IMR-90 (cell line): ENCODE measurements around the gene ZNRF3. TPM values are rescaled to one million over a fixed set of nuclear protein-coding genes. Genes with fewer than 3 reads are reported as not detected.

Experiments
- ATAC-seq: fragments of 200-7000 bp; cut with Tn5 transposase; 2 replicates; pipeline ENCODE4 v1.9.1; 2020; ENCODE audit warnings: low read depth, mild to moderate bottlenecking, moderate library complexity
- BruUV-seq: library from RNA; stranded (reverse); fragments of 400-500 nt; replicated peaks from 2 replicates; lab custom pipeline; 2021; lab: Mats Ljungman, UMichigan
- CTCF ChIA-PET: fragments of 300-600 bp; formaldehyde crosslinking; extraction: SDS; loops from one replicate; lab custom pipeline; 2021; ENCODE audit warnings: antibody characterized with exemption; lab: Yijun Ruan, JAX
- POLR2A ChIA-PET: fragments of 300-600 bp; sonication (Branson Sonifier 250); formaldehyde crosslinking; loops from one replicate; lab custom pipeline; 2022; ENCODE audit warnings: antibody characterized with exemption; ENCODE audit not compliant: unreplicated experiment; lab: Charles Lee
- DNase-seq: peaks from one replicate; pipeline ENCODE4 v3.0.0; 2013
- H2AFZ ChIP-seq: replicated peaks from 2 replicates; pipeline ENCODE3; 2013; ENCODE audit warnings: low read length, mild to moderate bottlenecking; ENCODE audit not compliant: poor library complexity
- H2AK5ac ChIP-seq: 2 replicates; pipeline ENCODE4 v1.6.1; 2013; ENCODE audit warnings: low read depth, low read length, inconsistent platforms
- H2AK9ac ChIP-seq: replicated peaks from 2 replicates; pipeline ENCODE3; 2013; ENCODE audit warnings: mild to moderate bottlenecking, low read depth, low read length, moderate library complexity; ENCODE audit not compliant: poor library complexity
- H2BK120ac ChIP-seq: 2 replicates; pipeline ENCODE4 v1.6.1; 2013; ENCODE audit warnings: low read depth, low read length, inconsistent platforms
- H2BK15ac ChIP-seq: 3 replicates; pipeline ENCODE4 v1.6.1; 2013; ENCODE audit warnings: low read depth, low read length, inconsistent platforms
- H2BK20ac ChIP-seq: 2 replicates; pipeline ENCODE4 v1.6.1; 2013; ENCODE audit warnings: low read depth, mild to moderate bottlenecking, inconsistent platforms, low read length, moderate library complexity
- H2BK5ac ChIP-seq: 2 replicates; pipeline ENCODE4 v1.6.1; 2013; ENCODE audit warnings: mild to moderate bottlenecking, low read depth, low read length, inconsistent platforms; ENCODE audit not compliant: poor library complexity, severe bottlenecking
- H3K14ac ChIP-seq: replicated peaks from 2 replicates; pipeline ENCODE4 v1.6.1; 2013; ENCODE audit warnings: low read depth, low read length, inconsistent platforms
- H3K18ac ChIP-seq: 2 replicates; pipeline ENCODE4 v1.6.1; 2013; ENCODE audit warnings: low read depth, low read length, control low read depth
- H3K23ac ChIP-seq: 2 replicates; pipeline ENCODE4 v1.6.1; 2013; ENCODE audit warnings: low read depth, low read length, inconsistent platforms
- H3K27ac ChIP-seq: 2 replicates; pipeline ENCODE4 v1.5.1; 2013; ENCODE audit warnings: mild to moderate bottlenecking, control low read depth, low read length; ENCODE audit not compliant: insufficient read depth
- H3K27me3 ChIP-seq: 2 replicates; pipeline ENCODE4 v1.6.1; 2013; ENCODE audit warnings: low read length; ENCODE audit not compliant: control insufficient read depth, insufficient read depth
- H3K36me3 ChIP-seq: 2 replicates; pipeline ENCODE4 v1.6.1; 2013; ENCODE audit warnings: low read length, mixed read lengths; ENCODE audit not compliant: control insufficient read depth, insufficient read depth
- H3K4ac ChIP-seq: 2 replicates; pipeline ENCODE4 v1.6.1; 2013; ENCODE audit warnings: low read depth, low read length, inconsistent platforms
- H3K4me1 ChIP-seq: 2 replicates; pipeline ENCODE4 v1.6.1; 2013; ENCODE audit warnings: low read length, mixed read lengths; ENCODE audit not compliant: control insufficient read depth, insufficient read depth
- H3K4me2 ChIP-seq: 2 replicates; pipeline ENCODE4 v1.6.1; 2013; ENCODE audit warnings: low read depth, mild to moderate bottlenecking, control low read depth, low read length, moderate library complexity
- H3K4me3 ChIP-seq: 2 replicates; pipeline ENCODE4 v1.5.1; 2013; ENCODE audit warnings: low read depth, mild to moderate bottlenecking, control low read depth, low read length, moderate library complexity; ENCODE audit not compliant: insufficient read depth
- H3K56ac ChIP-seq: 2 replicates; pipeline ENCODE4 v1.6.1; 2013; ENCODE audit warnings: low read length, inconsistent platforms; ENCODE audit not compliant: insufficient read depth; ENCODE audit errors: extremely low read depth
- H3K79me1 ChIP-seq, 2 experiments: 2 replicates each; pipeline ENCODE4 v1.6.1; 2013; ENCODE audit warnings: low read length in 2 of 2, inconsistent platforms in 1 of 2, low read depth in 1 of 2
- H3K9ac ChIP-seq: 2 replicates; pipeline ENCODE4 v1.6.1; 2013; ENCODE audit warnings: low read depth, low read length, control low read depth
- H3K9me1 ChIP-seq: 2 replicates; pipeline ENCODE4 v1.6.1; 2013; ENCODE audit warnings: low read length, inconsistent platforms; ENCODE audit not compliant: insufficient read depth
- H3K9me3 ChIP-seq: 2 replicates; pipeline ENCODE4 v1.6.1; 2013; ENCODE audit warnings: low read length; ENCODE audit not compliant: control insufficient read depth, insufficient read depth
- H4K20me1 ChIP-seq: 2 replicates; pipeline ENCODE4 v1.6.1; 2013; ENCODE audit warnings: low read length, inconsistent platforms; ENCODE audit not compliant: insufficient read depth
- H4K5ac ChIP-seq: 2 replicates; pipeline ENCODE4 v1.6.1; 2013; ENCODE audit warnings: mild to moderate bottlenecking, low read depth, low read length, control low read depth
- H4K8ac ChIP-seq, 2 experiments: 2 replicates each; pipeline ENCODE4 v1.6.1; 2013; ENCODE audit warnings: low read depth in 2 of 2, low read length in 2 of 2, control low read depth in 1 of 2, inconsistent platforms in 1 of 2
- H4K91ac ChIP-seq: 2 replicates; pipeline ENCODE4 v1.6.1; 2013; ENCODE audit warnings: low read depth, low read length, inconsistent platforms; ENCODE audit not compliant: insufficient read depth
- BHLHE40 ChIP-seq: fragments of 150-350 bp; IDR thresholded peaks from 2 replicates; pipeline ENCODE4 v1.6.1; 2016; ENCODE audit warnings: mild to moderate bottlenecking, low read depth, low read length
- CEBPB ChIP-seq: IDR thresholded peaks from 2 replicates; pipeline ENCODE4 v1.6.1; 2012; ENCODE audit warnings: low read depth, low read length, improper control_type of control experiment
- CHD1 ChIP-seq: IDR thresholded peaks from 2 replicates; pipeline ENCODE4 v1.6.1; 2012; ENCODE audit warnings: low read depth, low read length, improper control_type of control experiment
- MAFK ChIP-seq: IDR thresholded peaks from 2 replicates; pipeline ENCODE4 v1.6.1; 2012; ENCODE audit warnings: low read depth, low read length, improper control_type of control experiment
- RAD21 ChIP-seq: IDR thresholded peaks from 2 replicates; pipeline ENCODE4 v1.6.1; 2012; ENCODE audit warnings: low read length, improper control_type of control experiment
- RCOR1 ChIP-seq: IDR thresholded peaks from 2 replicates; pipeline ENCODE4 v1.6.1; 2012; ENCODE audit warnings: mild to moderate bottlenecking, low read length, improper control_type of control experiment; ENCODE audit not compliant: insufficient replicate concordance
- RFX5 ChIP-seq: IDR thresholded peaks from 2 replicates; pipeline ENCODE4 v1.8.0; 2012; ENCODE audit warnings: low read depth, mild to moderate bottlenecking, low read length, moderate library complexity
- WGBS, 2 experiments: methylation state at CpG; one replicate each; pipeline versions ENCODE4 v1.1.5 to v1.1.7; 2013; ENCODE audit warnings: missing lambda C conversion rate in 2 of 2; ENCODE audit not compliant: insufficient read length in 1 of 2; ENCODE audit errors: extremely low coverage in 2 of 2; 5-methylcytosine and 5-hydroxymethylcytosine counted together
- dilution Hi-C: fragments of 300-500 bp; cut with HindIII; formaldehyde crosslinking; loops from one replicate; pipeline ENCODE4 v1.14.3; 2018; ENCODE audit warnings: low sequenced_read_pairs; ENCODE audit not compliant: unreplicated experiment
- in situ Hi-C: fragments of 300-500 bp; cut with MboI; formaldehyde crosslinking; loops from 3 replicates; pipeline ENCODE4 v1.14.3; 2019; ENCODE audit warnings: low sequenced_read_pairs, inconsistent platforms, mixed read lengths
- intact Hi-C: fragments of 100-400 bp; cut with micrococcal nuclease; formaldehyde crosslinking; loops from 2 replicates; pipeline ENCODE4 v1.10.0; 2022
- polyA plus RNA-seq, 3 experiments: library from polyadenylated mRNA; depleted of rRNA; stranded (reverse); fragments of >200 nt; gene quantifications; 2 replicates each; pipeline ENCODE4 v1.2.3, GENCODE V29; 2012; ENCODE audit warnings: low replicate concordance in 1 of 3
- total RNA-seq: library from RNA; depleted of rRNA; stranded (reverse); fragments of >200 nt; gene quantifications from 2 replicates; pipeline ENCODE4 v1.2.3, GENCODE V29; 2012

ZNRF3 gene
- total and polyA plus RNA-seq, 2 of the 4 experiments (the other 2 are of a cell fraction), result 1.4 to 2.4 TPM

DNA sequence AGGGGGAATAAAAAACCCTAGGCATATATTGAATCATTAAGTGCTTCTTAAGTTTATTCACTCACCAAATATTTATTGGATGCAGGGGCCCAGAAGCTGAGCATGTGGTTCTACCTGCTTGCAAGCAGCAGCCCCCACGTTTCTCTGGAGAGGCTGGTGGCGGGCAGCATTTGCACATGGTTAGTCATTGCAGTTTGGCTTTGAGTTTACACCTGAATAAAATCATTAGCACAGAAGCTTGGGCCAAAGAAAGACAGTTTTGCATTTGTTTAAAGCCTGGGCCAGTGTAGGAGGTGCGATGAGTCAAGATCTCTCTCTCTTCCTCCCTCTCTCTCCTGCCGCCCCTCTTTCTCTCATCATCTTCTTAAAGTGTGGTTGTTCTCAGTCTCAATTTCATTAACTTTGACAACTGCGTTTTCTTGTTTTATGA, 105.7 kb downstream of the ZNRF3 start:
- no TSS peak for BruUV-seq
- Histone ChIP-seq H3K18ac (no peak overlapping the region), H3K9me3 (peaks cover 4% of the 10 kb centered on the region; the same call in 1 of the 2 replicates), H4K91ac (no peak overlapping the region), H3K36me3 (0 out of 2 replicates have a peak, but pooled peaks cover 1% of the 10 kb centered on the region), H2BK5ac (no peak overlapping the region), H3K4me2 (no peak overlapping the region), H2BK120ac (no peak overlapping the region), H2BK20ac (no peak overlapping the region), H2AK5ac (no peak overlapping the region), H3K27ac (no peak overlapping the region), H4K8ac (no peak overlapping the region), H3K56ac (no peak overlapping the region), H3K9ac (no peak overlapping the region), H3K4me1 (peaks cover 5% of the 10 kb centered on the region; the same call in 1 of the 2 replicates), H2AK9ac (no peak overlapping the region), H2AFZ (no peak overlapping the region), H3K9me1 (peaks cover 3% of the 10 kb centered on the region; the same call in 1 of the 2 replicates), H3K4ac (no peak overlapping the region), H4K20me1 (no peaks in the 10 kb centered on the region), H3K27me3 (no peaks in the 10 kb centered on the region), H3K23ac (no peak overlapping the region), H3K79me1 (no peaks in the 10 kb centered on the region), H4K5ac (no peak overlapping the region), H3K4me3 (no peak overlapping the region), H2BK15ac (no peak overlapping the region), H3K14ac (no peak overlapping the region)
- ATAC-seq (no peak), DNase-seq (no peak)
- TF ChIP-seq BHLHE40, result no peak
- no peak for TF ChIP-seq RFX5
- TF ChIP-seq RAD21, result no peak
- TF ChIP-seq CEBPB, result no peak
- TF ChIP-seq MAFK, result no peak
- no peak for TF ChIP-seq RCOR1
- no peak for TF ChIP-seq CHD1
- intact Hi-C loops (no loop called here), in situ Hi-C loops (no loop called here), dilution Hi-C loops (no loop called here)
- POLR2A ChIA-PET, result interaction anchor here (0.6 kb wide), 1 partner anchor 33 kb away, joined by 3 read pairs; no protein-coding TSS in a partner anchor
- no CpG with 5 or more reads among the region's 5 CpGs for WGBS, 2 experiments
- CTCF ChIA-PET, result interaction anchor here (0.6 kb wide), 1 partner anchor 14 kb away, joined by 3 read pairs; no protein-coding TSS in a partner anchor
